PC-3 (cell line): ENCODE data around the gene FOXK2. TPM values are rescaled to one million over a fixed set of nuclear protein-coding genes. Genes with fewer than 3 reads are reported as not detected.

Experiments used
- ATAC-seq: fragments of 200-7000 bp; cut with Tn5 transposase; 2 replicates; pipeline ENCODE4 v1.9.1; 2020; ENCODE audit warnings: mild to moderate bottlenecking, moderate library complexity
- BruUV-seq: library from RNA; stranded (reverse); fragments of 400-500 nt; replicated peaks from 2 replicates; lab custom pipeline; 2021; lab: Mats Ljungman, UMichigan
- CTCF ChIA-PET: fragments of 300-600 bp; sonication (Branson Sonifier 250); formaldehyde crosslinking; loops from one replicate; lab custom pipeline; 2022; ENCODE audit warnings: antibody characterized with exemption; lab: Charles Lee
- POLR2A ChIA-PET: fragments of 300-600 bp; sonication (Branson Sonifier 250); formaldehyde crosslinking; loops from one replicate; lab custom pipeline; 2022; ENCODE audit warnings: antibody characterized with exemption; ENCODE audit not compliant: unreplicated experiment; lab: Charles Lee
- DNase-seq: peaks from one replicate; pipeline ENCODE4 v3.0.0-alpha.2; 2015
- H2AFZ ChIP-seq: fragments of 300-600 bp; sonication (generic); 2 replicates; pipeline ENCODE4 v1.6.0; 2016; ENCODE audit warnings: antibody characterized with exemption, low read length
- H3F3A ChIP-seq: fragments of 300-600 bp; sonication (generic); one replicate; pipeline ENCODE4 v1.6.0; 2017; ENCODE audit warnings: antibody characterized with exemption, low read length, control low read depth, mild to moderate bottlenecking; ENCODE audit not compliant: unreplicated experiment
- H3K27ac ChIP-seq: fragments of 300-600 bp; sonication (generic); 2 replicates; pipeline ENCODE4 v1.5.1; 2016; ENCODE audit warnings: mild to moderate bottlenecking, low read length
- H3K27me3 ChIP-seq: fragments of 300-600 bp; sonication (generic); 2 replicates; pipeline ENCODE4 v1.6.1; 2016; ENCODE audit warnings: low read length, mixed read lengths
- H3K36me3 ChIP-seq: fragments of 300-600 bp; sonication (generic); 2 replicates; pipeline ENCODE4 v1.6.1; 2016; ENCODE audit warnings: low read depth, mixed run types, low read length, mixed read lengths
- H3K4me1 ChIP-seq: fragments of 300-600 bp; sonication (generic); 2 replicates; pipeline ENCODE4 v1.5.1; 2016; ENCODE audit warnings: low read length; ENCODE audit not compliant: insufficient read depth
- H3K4me2 ChIP-seq: fragments of 300-600 bp; sonication (generic); 2 replicates; pipeline ENCODE4 v1.6.0; 2016; ENCODE audit warnings: low read length
- H3K4me3 ChIP-seq: fragments of 300-600 bp; sonication (generic); 2 replicates; pipeline ENCODE4 v1.5.1; 2016; ENCODE audit warnings: mild to moderate bottlenecking, low read length, mixed read lengths
- H3K79me2 ChIP-seq: fragments of 300-600 bp; sonication (generic); 2 replicates; pipeline ENCODE4 v1.6.1; 2017; ENCODE audit warnings: low read length, mixed read lengths
- H3K9ac ChIP-seq: fragments of 300-600 bp; sonication (generic); 2 replicates; pipeline ENCODE4 v1.6.0; 2016; ENCODE audit warnings: mild to moderate bottlenecking, low read length
- H3K9me2 ChIP-seq: fragments of 300-600 bp; sonication (generic); replicated peaks from 2 replicates; pipeline ENCODE4 v1.6.1; 2016; ENCODE audit warnings: mixed run types, low read length, mixed read lengths
- H3K9me3 ChIP-seq: fragments of 300-600 bp; sonication (generic); 2 replicates; pipeline ENCODE4 v1.6.1; 2016; ENCODE audit warnings: low read length, mixed read lengths
- H4K20me1 ChIP-seq: fragments of 300-600 bp; sonication (generic); 2 replicates; pipeline ENCODE4 v1.6.1; 2016; ENCODE audit warnings: low read length, mixed read lengths
- EZH2 ChIP-seq: fragments of 300-600 bp; sonication (generic); IDR thresholded peaks from one replicate; pipeline ENCODE4 v1.6.1; 2017; ENCODE audit warnings: antibody characterized with exemption, mild to moderate bottlenecking, low read length; ENCODE audit not compliant: unreplicated experiment
- EZH2phosphoT487 ChIP-seq: fragments of 300-600 bp; sonication (generic); IDR thresholded peaks from 2 replicates; pipeline ENCODE4 v1.6.1; 2018; ENCODE audit warnings: mild to moderate bottlenecking, antibody characterized with exemption, low read length, borderline replicate concordance
- intact Hi-C: fragments of 100-400 bp; cut with micrococcal nuclease; formaldehyde crosslinking; loops from 2 replicates; pipeline ENCODE4 v1.9.0; 2023
- total RNA-seq: library from RNA; depleted of rRNA; stranded (reverse); fragments of >200 nt; gene quantifications from 2 replicates; pipeline ENCODE4 v1.2.3, GENCODE V29; 2014
- TF ChIP-seq, protein P1 (sequence below): fragments of 300-600 bp; sonication (generic); conservative IDR thresholded peaks from 2 replicates; pipeline ENCODE4 v1.5.1; 2017; ENCODE audit warnings: antibody characterized with exemption, low read depth, mild to moderate bottlenecking, low read length

Gene FOXK2
- total RNA-seq, 1 experiment from 2014 or later, result 60.5 TPM

DNA sequence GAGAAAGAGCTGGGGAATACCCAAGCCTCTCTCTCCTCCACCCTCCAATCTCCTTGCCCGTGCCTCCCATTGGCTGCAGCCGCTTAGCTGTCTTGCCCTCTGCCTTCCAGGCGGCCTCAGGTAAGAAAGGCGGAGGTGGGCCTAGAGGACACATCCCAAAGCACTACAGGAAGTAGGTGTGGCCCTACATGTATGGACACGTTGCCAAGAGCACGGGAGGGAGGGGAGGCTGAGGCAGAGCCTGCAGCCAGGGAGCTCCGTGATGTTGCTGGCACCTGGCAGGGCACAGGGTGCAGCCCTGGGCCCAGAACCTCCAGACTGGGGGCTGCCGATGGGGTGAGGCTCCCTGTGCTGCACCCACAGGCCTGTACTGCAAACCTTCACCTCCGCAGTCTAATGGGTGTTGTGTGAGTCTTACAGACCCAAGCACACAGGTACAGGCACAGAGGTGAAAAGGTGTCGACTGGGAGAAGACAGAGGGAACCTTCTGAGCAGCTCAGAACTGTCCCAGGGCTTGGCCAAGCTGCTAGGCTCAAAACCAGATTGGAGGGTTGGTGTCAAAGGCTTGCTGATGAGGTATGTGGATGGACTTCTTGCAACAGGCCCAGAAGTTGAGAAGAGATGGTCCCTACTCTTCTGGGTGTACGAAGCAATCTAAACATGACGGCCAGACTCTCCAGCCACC is 23.5 kb upstream of the FOXK2 start:
- Histone ChIP-seq H4K20me1 (no peaks in the 10 kb centered on the region), H3K27me3 (no peaks in the 10 kb centered on the region), H2AFZ (no peak overlapping the region), H3K36me3 (no peaks in the 10 kb centered on the region), H3K9me2 (no peaks in the 10 kb centered on the region), H3F3A (peaks cover 12% of the 10 kb centered on the region), H3K9me3 (no peaks in the 10 kb centered on the region), H3K4me3 (no peak overlapping the region), H3K9ac (no peak overlapping the region), H3K27ac (no peak overlapping the region), H3K4me1 (peaks cover 27% of the 10 kb centered on the region), H3K4me2 (no peak overlapping the region), H3K79me2 (no peaks in the 10 kb centered on the region)
- BruUV-seq, result no TSS peak
- intact Hi-C loops, result loop anchor here (2.0 to 10.0 kb wide), 3 partner anchors 33 to 81 kb away; partner anchors contain the start of genes HEXD and OGFOD3
- no peak for ATAC-seq
- ChIA-PET CTCF (interaction anchor here (0.5 to 0.6 kb wide), 2 partner anchors 33 to 126 kb away, joined by 3 read pairs; no protein-coding TSS in a partner anchor), POLR2A (no interaction called here)
- DNase-seq, result no peak
- TF ChIP-seq EZH2phosphoT487 (no peak), EZH2 (no peak)
- TF ChIP-seq, protein P1, sequence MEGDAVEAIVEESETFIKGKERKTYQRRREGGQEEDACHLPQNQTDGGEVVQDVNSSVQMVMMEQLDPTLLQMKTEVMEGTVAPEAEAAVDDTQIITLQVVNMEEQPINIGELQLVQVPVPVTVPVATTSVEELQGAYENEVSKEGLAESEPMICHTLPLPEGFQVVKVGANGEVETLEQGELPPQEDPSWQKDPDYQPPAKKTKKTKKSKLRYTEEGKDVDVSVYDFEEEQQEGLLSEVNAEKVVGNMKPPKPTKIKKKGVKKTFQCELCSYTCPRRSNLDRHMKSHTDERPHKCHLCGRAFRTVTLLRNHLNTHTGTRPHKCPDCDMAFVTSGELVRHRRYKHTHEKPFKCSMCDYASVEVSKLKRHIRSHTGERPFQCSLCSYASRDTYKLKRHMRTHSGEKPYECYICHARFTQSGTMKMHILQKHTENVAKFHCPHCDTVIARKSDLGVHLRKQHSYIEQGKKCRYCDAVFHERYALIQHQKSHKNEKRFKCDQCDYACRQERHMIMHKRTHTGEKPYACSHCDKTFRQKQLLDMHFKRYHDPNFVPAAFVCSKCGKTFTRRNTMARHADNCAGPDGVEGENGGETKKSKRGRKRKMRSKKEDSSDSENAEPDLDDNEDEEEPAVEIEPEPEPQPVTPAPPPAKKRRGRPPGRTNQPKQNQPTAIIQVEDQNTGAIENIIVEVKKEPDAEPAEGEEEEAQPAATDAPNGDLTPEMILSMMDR, result no peak

DNA sequence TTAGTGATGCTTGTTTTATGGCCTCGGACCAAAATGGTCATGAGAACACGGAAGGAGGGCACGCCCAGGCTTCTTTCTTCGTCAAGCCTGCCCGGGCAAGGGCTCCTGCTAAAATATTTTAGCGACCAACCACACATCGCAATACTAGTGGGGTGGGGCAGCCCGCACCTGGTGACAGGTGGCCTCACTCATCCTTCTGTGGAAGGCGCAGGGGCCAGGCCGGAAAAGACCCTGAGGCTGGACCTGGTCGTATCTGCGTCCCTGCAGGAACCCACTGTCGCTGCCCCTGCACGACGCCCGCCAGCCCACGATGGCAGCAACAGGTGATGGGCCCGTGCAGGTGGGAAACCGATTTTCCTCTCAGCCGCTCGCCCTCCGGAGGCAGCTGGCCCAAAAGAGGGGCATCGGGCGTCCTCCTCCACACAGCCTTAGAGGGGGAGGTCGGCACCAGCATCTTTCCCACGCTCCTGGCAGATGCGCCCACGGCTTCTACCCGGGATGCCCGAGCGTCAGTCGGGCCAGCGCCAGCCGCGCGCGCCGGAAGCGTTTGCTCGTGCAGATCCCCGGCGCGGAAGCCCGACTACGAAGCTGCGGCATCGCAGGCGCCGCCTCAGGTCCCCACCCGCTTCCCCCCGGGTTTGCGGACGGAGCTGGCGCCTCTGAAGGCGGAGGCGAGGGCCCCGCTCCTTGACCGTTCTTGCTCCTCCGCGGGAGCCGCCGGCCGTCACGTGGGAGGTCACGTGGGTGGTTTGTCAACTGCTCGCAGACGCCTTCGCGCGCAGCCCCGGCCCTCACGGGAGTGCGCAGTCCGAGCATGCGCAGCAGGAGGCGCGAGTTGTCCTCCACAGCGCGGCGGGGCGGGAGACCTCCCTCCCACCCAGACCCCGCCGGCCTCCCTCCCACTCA is 22.8 kb upstream of the FOXK2 start:
- Histone ChIP-seq H2AFZ (peak overlapping the region; percentile 88), H3K79me2 (no peaks in the 10 kb centered on the region), H3K9me2 (no peaks in the 10 kb centered on the region), H4K20me1 (no peaks in the 10 kb centered on the region), H3K36me3 (no peaks in the 10 kb centered on the region), H3K27me3 (no peaks in the 10 kb centered on the region), H3K4me3 (peak overlapping the region; percentile 69), H3K4me1 (peaks cover 27% of the 10 kb centered on the region), H3F3A (peaks cover 11% of the 10 kb centered on the region), H3K9me3 (no peaks in the 10 kb centered on the region), H3K4me2 (peak overlapping the region; percentile 96), H3K27ac (no peak overlapping the region), H3K9ac (peak overlapping the region; percentile 63)
- TF ChIP-seq, protein P1, result no peak
- TF ChIP-seq EZH2, result no peak
- no peak for TF ChIP-seq EZH2phosphoT487
- peak; percentile 30 for ATAC-seq
- ChIA-PET POLR2A (no interaction called here), CTCF (no interaction called here)
- intact Hi-C loops, result loop anchor here (10.0 kb wide), 1 partner anchor 82 kb away; the partner anchor contains the start of genes HEXD and OGFOD3
- BruUV-seq, result no TSS peak
- peak; percentile 93 for DNase-seq
